T-cell (primary cell): ENCODE data around the gene ADAM19. TPM values are rescaled to one million over a fixed set of nuclear protein-coding genes. Genes with fewer than 3 reads are reported as not detected.

Source experiments
- ATAC-seq, 4 experiments: fragments of 200-7000 bp in 3 of 4; fragments of 150-1000 bp in 1 of 4; cut with Tn5 transposase; replicated peaks in 1 of 4; 1 replicate in 3 of 4; 2 replicates in 1 of 4; pipeline ENCODE4 v1.10.0; 2021; ENCODE audit warnings: moderate library complexity in 3 of 4, mild to moderate bottlenecking in 2 of 4, moderate number of reproducible peaks in 1 of 4
- CTCF ChIA-PET, 2 donors: fragments of 300-600 bp; sonication (Branson Sonifier 250); formaldehyde crosslinking; loops; one replicate each; lab custom pipeline; 2022; ENCODE audit warnings: antibody characterized with exemption in 2 of 2; lab: Charles Lee
- POLR2A ChIA-PET, 2 donors: fragments of 300-600 bp; sonication (Branson Sonifier 250); formaldehyde crosslinking; loops; one replicate each; lab custom pipeline; 2022; ENCODE audit warnings: antibody characterized with exemption in 2 of 2; lab: Charles Lee
- DNase-seq, 35 experiments: peaks; one replicate each; pipeline versions ENCODE4 v3.0.0 to v3.0.0-alpha.2; 2013 to 2023
- H3K27ac ChIP-seq: one replicate; pipeline ENCODE4 v1.5.1; 2013; ENCODE audit warnings: low read length
- H3K27me3 ChIP-seq, 2 experiments: replicated peaks in 1 of 2; 1 replicate in 1 of 2; 2 replicates in 1 of 2; pipeline versions ENCODE4 v1.6.1 to v1.7.0; 2013; ENCODE audit warnings: low read length in 1 of 2, mixed read lengths in 1 of 2; ENCODE audit not compliant: control insufficient read depth in 2 of 2, insufficient read depth in 2 of 2; ENCODE audit errors: extremely low read depth in 1 of 2
- H3K36me3 ChIP-seq, 2 donors: 1 replicate in 1 of 2; 2 replicates in 1 of 2; pipeline versions ENCODE4 v1.6.1 to v1.7.0; 2013; ENCODE audit warnings: low read length in 1 of 2; ENCODE audit not compliant: control insufficient read depth in 2 of 2, insufficient read depth in 1 of 2; ENCODE audit errors: extremely low read depth in 1 of 2
- H3K4me1 ChIP-seq, 2 experiments: 1 replicate in 1 of 2; 2 replicates in 1 of 2; pipeline versions ENCODE4 v1.6.1 to v1.7.0; 2013; ENCODE audit warnings: low read length in 2 of 2, mixed read lengths in 1 of 2; ENCODE audit not compliant: insufficient read depth in 2 of 2, control insufficient read depth in 1 of 2; ENCODE audit errors: extremely low read depth in 1 of 2
- H3K4me3 ChIP-seq, 2 donors: 1 replicate in 1 of 2; 2 replicates in 1 of 2; pipeline versions ENCODE4 v1.5.1 to v1.7.0; 2013; ENCODE audit warnings: mild to moderate bottlenecking in 2 of 2, low read length in 1 of 2, moderate library complexity in 1 of 2; ENCODE audit not compliant: control insufficient read depth in 1 of 2; ENCODE audit errors: extremely low read depth in 1 of 2
- H3K9me3 ChIP-seq: 2 replicates; pipeline ENCODE4 v1.7.0; 2013
- H3K27ac Mint-ChIP-seq, 2 donors: one replicate each; pipeline ENCODE4 v1.8.0; 2020 to 2021; ENCODE audit warnings: mild to moderate bottlenecking in 2 of 2, mixed read lengths in 2 of 2
- H3K27me3 Mint-ChIP-seq, 2 donors: one replicate each; pipeline ENCODE4 v1.8.0; 2021 to 2022; ENCODE audit warnings: mixed read lengths in 2 of 2
- H3K36me3 Mint-ChIP-seq: one replicate; pipeline ENCODE4 v1.8.0; 2021; ENCODE audit warnings: mixed read lengths
- H3K4me1 Mint-ChIP-seq, 3 donors: one replicate each; pipeline ENCODE4 v1.8.0; 2020 to 2022; ENCODE audit warnings: mixed read lengths in 3 of 3, mild to moderate bottlenecking in 1 of 3
- H3K4me3 Mint-ChIP-seq, 3 donors: one replicate each; pipeline ENCODE4 v1.8.0; 2020 to 2022; ENCODE audit warnings: mild to moderate bottlenecking in 3 of 3, mixed read lengths in 3 of 3, moderate library complexity in 3 of 3
- H3K9me3 Mint-ChIP-seq, 3 donors: one replicate each; pipeline ENCODE4 v1.8.0; 2020 to 2022; ENCODE audit warnings: mixed read lengths in 3 of 3
- whole genome bisulfite sequencing: methylation state at CpG from one replicate; pipeline ENCODE4 v1.1.5; 2013; ENCODE audit warnings: missing lambda C conversion rate; ENCODE audit not compliant: insufficient coverage; 5-methylcytosine and 5-hydroxymethylcytosine counted together
- total RNA-seq, 35 experiments: library from RNA in 6 of 35; stranded (reverse) in 6 of 35; fragments of 120-200 nt in 1 of 35; gene quantifications; one replicate each; pipeline versions ENCODE4 v1.2.1 to v1.2.4 and lab custom pipeline; 2013 to 2026

Gene ADAM19
- total RNA-seq, 5 donors from 2014 or later (not counting 1 experiment from before 2014, with no cell fraction given), result 30.7 to 64.1 (median 41.8) TPM

- DNase-seq, result peak in 11 of 35 experiments; percentile 2 to 25 (median 9)
- no peaks in the 10 kb centered on the region for H3K36me3 Mint-ChIP-seq
- no peaks in the 10 kb centered on the region for H3K9me3 ChIP-seq
- no peaks in the 10 kb centered on the region for H3K9me3 Mint-ChIP-seq
- CTCF ChIA-PET, result interaction anchor here in 1 of 2 donors (0.7 kb wide), 1 partner anchor 12 kb away, joined by 4 read pairs; no protein-coding TSS in a partner anchor
- POLR2A ChIA-PET, result interaction anchor here in 1 of 2 donors (0.6 kb wide), 1 partner anchor 134 kb away, joined by 3 read pairs; no protein-coding TSS in a partner anchor
- WGBS, result 1% methylated on average over 51 of the region's 54 CpGs
- H3K4me1 ChIP-seq, result peaks cover 0 to 16% of the 10 kb centered on the region in 2 experiments
- H3K4me3 Mint-ChIP-seq, result peak within 1 kb of the TSS; percentile 61 to 69 (median 67)
- ATAC-seq, result peak; percentile 50 to 62 (median 57)
- H3K27me3 ChIP-seq, result peaks cover 4 to 32% of the 10 kb centered on the region in 2 experiments
- H3K4me1 Mint-ChIP-seq, result peaks cover 6 to 31% (median 20%) of the 10 kb centered on the region in 3 donors
- no peak within 1 kb of the TSS for H3K27ac ChIP-seq
- H3K36me3 ChIP-seq, result no peaks in the 10 kb centered on the region
- peak within 1 kb of the TSS; percentile 41 to 50 for H3K4me3 ChIP-seq
- H3K27me3 Mint-ChIP-seq, result peaks cover 19 to 30% of the 10 kb centered on the region in 2 donors
- H3K27ac Mint-ChIP-seq, result no peak within 1 kb of the TSS
Measured at GRCh38 chr5:157459715-157460599, 115.6 kb downstream of the ADAM19 start, which contains the start of gene NIPAL4. Gene NIPAL4, plus strand, starts transcription at chr5:157460213. Its CDS starts 108 bp downstream, at chr5:157460321.

DNA sequence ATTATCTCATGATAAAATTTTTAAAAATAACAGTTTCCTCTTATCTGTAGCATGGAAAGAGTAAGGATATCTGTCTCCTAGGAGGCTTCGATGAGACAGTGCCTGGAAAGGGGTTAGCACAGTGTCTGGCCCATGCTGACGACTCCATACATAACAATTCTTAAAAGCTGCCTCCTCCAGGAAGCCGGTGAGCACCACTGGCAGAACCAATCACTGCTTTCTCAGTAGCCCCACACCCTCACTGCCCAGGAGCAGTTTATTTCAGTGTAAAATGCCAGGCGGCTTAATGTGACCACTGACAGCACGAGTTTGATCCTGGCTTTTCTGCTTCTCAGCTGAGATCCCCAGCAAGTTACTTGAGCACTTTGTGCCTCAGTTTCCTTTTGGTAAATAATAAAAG is 116.7 kb downstream of the ADAM19 start:
- Mint-ChIP-seq H3K9me3 (no peaks in the 10 kb centered on the region), H3K4me3 (peak overlapping the region in 1 of 3 donors; percentile 69), H3K27ac (no peak overlapping the region), H3K27me3 (peaks cover 19 to 30% of the 10 kb centered on the region in 2 donors), H3K4me1 (peaks cover 0 to 21% (median 13%) of the 10 kb centered on the region in 3 donors), H3K36me3 (no peaks in the 10 kb centered on the region)
- WGBS, result 95% methylated on average over 5 of the region's 5 CpGs
- ChIA-PET POLR2A (no interaction called here), CTCF (no interaction called here)
- DNase-seq, result no peak
- Histone ChIP-seq H3K4me1 (peaks cover 0 to 12% of the 10 kb centered on the region in 2 experiments), H3K27me3 (peaks cover 4 to 33% of the 10 kb centered on the region in 2 experiments), H3K9me3 (no peaks in the 10 kb centered on the region), H3K36me3 (no peaks in the 10 kb centered on the region), H3K27ac (no peak overlapping the region), H3K4me3 (no peak overlapping the region)
- no peak for ATAC-seq

DNA sequence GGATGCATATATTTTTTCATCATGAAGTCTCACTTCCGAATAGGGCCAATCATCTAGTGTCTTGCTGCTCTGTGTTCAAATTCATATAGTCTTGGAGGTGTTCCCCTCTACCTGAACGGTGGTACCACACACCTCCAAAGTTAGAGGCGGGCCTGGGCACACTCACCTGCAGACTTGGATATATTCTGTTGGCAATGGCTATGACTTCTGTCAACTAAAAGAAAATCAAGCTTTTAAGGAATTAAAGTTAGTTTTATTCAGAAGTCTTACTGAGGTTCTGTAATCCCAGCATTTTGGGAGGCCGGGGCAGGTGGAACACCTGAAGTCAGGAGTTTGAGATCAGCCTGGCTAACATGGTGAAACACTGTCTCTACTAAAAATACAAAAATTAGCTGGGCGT is 118.2 kb downstream of the ADAM19 start:
- DNase-seq, result no peak
- no peaks in the 10 kb centered on the region for H3K36me3 ChIP-seq
- Mint-ChIP-seq H3K9me3 (no peaks in the 10 kb centered on the region), H3K36me3 (no peaks in the 10 kb centered on the region), H3K27me3 (peaks cover 19 to 27% of the 10 kb centered on the region in 2 donors), H3K27ac (no peak overlapping the region), H3K4me3 (no peak overlapping the region), H3K4me1 (peaks cover 0 to 19% (median 13%) of the 10 kb centered on the region in 3 donors)
- H3K27me3 ChIP-seq, result peaks cover 4 to 28% of the 10 kb centered on the region in 2 experiments
- no peaks in the 10 kb centered on the region for H3K9me3 ChIP-seq
- POLR2A ChIA-PET, result no interaction called here
- ATAC-seq, result no peak
- CTCF ChIA-PET, result interaction anchor here in 1 of 2 donors (0.6 to 0.7 kb wide), 2 partner anchors 10 to 25 kb away, joined by 3 to 5 read pairs; no protein-coding TSS in a partner anchor
- WGBS, result 92% methylated on average over 4 of the region's 5 CpGs
- H3K4me3 ChIP-seq, result no peak overlapping the region
- peaks cover 0 to 12% of the 10 kb centered on the region in 2 experiments for H3K4me1 ChIP-seq
- H3K27ac ChIP-seq, result no peak overlapping the region

GRCh38 chr5:157456301-157456700 is 119.3 kb downstream of the ADAM19 start:
- peaks cover 0 to 19% (median 13%) of the 10 kb centered on the region in 3 donors for H3K4me1 Mint-ChIP-seq
- ChIA-PET CTCF (no interaction called here), POLR2A (no interaction called here)
- WGBS, result 100% methylated on average over 1 of the region's 5 CpGs
- peaks cover 0 to 12% of the 10 kb centered on the region in 2 experiments for H3K4me1 ChIP-seq
- H3K4me3 Mint-ChIP-seq, result no peak overlapping the region
- no peaks in the 10 kb centered on the region for H3K36me3 ChIP-seq
- H3K9me3 ChIP-seq, result no peaks in the 10 kb centered on the region
- H3K9me3 Mint-ChIP-seq, result no peaks in the 10 kb centered on the region
- ATAC-seq, result no peak
- no peak for DNase-seq
- peaks cover 13 to 19% of the 10 kb centered on the region in 2 donors for H3K27me3 Mint-ChIP-seq
- H3K27ac ChIP-seq, result no peak overlapping the region
- peaks cover 4 to 20% of the 10 kb centered on the region in 2 experiments for H3K27me3 ChIP-seq
- no peak overlapping the region for H3K4me3 ChIP-seq
- H3K36me3 Mint-ChIP-seq, result no peaks in the 10 kb centered on the region
- no peak overlapping the region for H3K27ac Mint-ChIP-seq

GRCh38 chr5:157455057-157455456 is 120.5 kb downstream of the ADAM19 start:
- H3K27me3 ChIP-seq, result peaks cover 0 to 10% of the 10 kb centered on the region in 2 experiments
- no peak overlapping the region for H3K4me3 ChIP-seq
- no peaks in the 10 kb centered on the region for H3K9me3 Mint-ChIP-seq
- peaks cover 0 to 9% (median 4%) of the 10 kb centered on the region in 3 donors for H3K4me1 Mint-ChIP-seq
- ChIA-PET CTCF (interaction anchor here in 1 of 2 donors (0.6 kb wide), 1 partner anchor 243 kb away, joined by 3 read pairs; no protein-coding TSS in a partner anchor), POLR2A (no interaction called here)
- WGBS, result 30% methylated on average over 6 of the region's 7 CpGs
- no peaks in the 10 kb centered on the region for H3K36me3 Mint-ChIP-seq
- no peaks in the 10 kb centered on the region for H3K36me3 ChIP-seq
- no peak overlapping the region for H3K27ac ChIP-seq
- DNase-seq (no peak), ATAC-seq (no peak)
- H3K27me3 Mint-ChIP-seq, result peaks cover 2 to 9% of the 10 kb centered on the region in 2 donors
- H3K4me3 Mint-ChIP-seq, result no peak overlapping the region
- H3K4me1 ChIP-seq, result peaks cover 0 to 6% of the 10 kb centered on the region in 2 experiments
- no peaks in the 10 kb centered on the region for H3K9me3 ChIP-seq
- H3K27ac Mint-ChIP-seq, result no peak overlapping the region

- 81% methylated on average over 2 of the region's 7 CpGs for WGBS
- peaks cover 0 to 3% of the 10 kb centered on the region in 2 experiments for H3K27me3 ChIP-seq
- H3K4me1 ChIP-seq, result no peaks in the 10 kb centered on the region
- Mint-ChIP-seq H3K4me3 (no peak overlapping the region), H3K27ac (no peak overlapping the region), H3K4me1 (peaks cover 0 to 6% (median 2%) of the 10 kb centered on the region in 3 donors), H3K9me3 (no peaks in the 10 kb centered on the region), H3K27me3 (peaks cover 0 to 5% of the 10 kb centered on the region in 2 donors), H3K36me3 (no peaks in the 10 kb centered on the region)
- CTCF ChIA-PET, result interaction anchor here in 1 of 2 donors (0.6 kb wide), 1 partner anchor 243 kb away, joined by 3 read pairs; no protein-coding TSS in a partner anchor
- H3K36me3 ChIP-seq, result no peaks in the 10 kb centered on the region
- POLR2A ChIA-PET, result no interaction called here
- no peak overlapping the region for H3K4me3 ChIP-seq
- no peak overlapping the region for H3K27ac ChIP-seq
- H3K9me3 ChIP-seq, result no peaks in the 10 kb centered on the region
- DNase-seq (no peak), ATAC-seq (no peak)
Measured at GRCh38 chr5:157454273-157454672, 121.3 kb downstream of the ADAM19 start.
